H9 (cell line): Measurements from ENCODE around the gene F5. TPM values are rescaled to one million over a fixed set of nuclear protein-coding genes. Genes with fewer than 3 reads are reported as not detected.

ENCODE experiments used
- DNase-seq: peaks from one replicate; pipeline ENCODE4 v3.0.0-alpha.2; 2017
- H2AFZ ChIP-seq: one replicate; pipeline ENCODE4 v1.6.1; 2013; ENCODE audit warnings: mild to moderate bottlenecking, low read length, control low read depth, moderate library complexity
- H2AK5ac ChIP-seq: 2 replicates; pipeline ENCODE4 v1.6.1; 2013; ENCODE audit warnings: low read length, control low read depth, mixed read lengths; ENCODE audit not compliant: insufficient read length
- H2BK120ac ChIP-seq: one replicate; pipeline ENCODE4 v1.6.1; 2013; ENCODE audit warnings: low read depth, mild to moderate bottlenecking, low read length, control low read depth, inconsistent platforms; ENCODE audit not compliant: poor library complexity, severe bottlenecking
- H2BK12ac ChIP-seq: 2 replicates; pipeline ENCODE4 v1.6.1; 2013; ENCODE audit warnings: low read length, control low read depth, mixed read lengths, low read depth; ENCODE audit not compliant: insufficient read length
- H2BK15ac ChIP-seq: 2 replicates; pipeline ENCODE4 v1.6.1; 2013; ENCODE audit warnings: low read depth, low read length, control low read depth
- H2BK20ac ChIP-seq: one replicate; pipeline ENCODE4 v1.6.1; 2013; ENCODE audit warnings: low read depth, mild to moderate bottlenecking, low read length, control low read depth, inconsistent platforms; ENCODE audit not compliant: poor library complexity, severe bottlenecking
- H2BK5ac ChIP-seq: 2 replicates; pipeline ENCODE4 v1.6.1; 2013; ENCODE audit warnings: low read length, control low read depth, mixed read lengths; ENCODE audit not compliant: insufficient read length
- H3K14ac ChIP-seq: 2 replicates; pipeline ENCODE4 v1.6.1; 2013; ENCODE audit warnings: low read length, control low read depth; ENCODE audit not compliant: insufficient read depth
- H3K18ac ChIP-seq: 2 replicates; pipeline ENCODE4 v1.6.1; 2013; ENCODE audit warnings: low read depth, mild to moderate bottlenecking, mixed read lengths, low read length, control low read depth; ENCODE audit not compliant: insufficient read length
- H3K23ac ChIP-seq: 2 replicates; pipeline ENCODE4 v1.6.1; 2013; ENCODE audit warnings: low read length, control low read depth, mixed read lengths, low read depth; ENCODE audit not compliant: insufficient read length
- H3K23me2 ChIP-seq: 2 replicates; pipeline ENCODE4 v1.6.1; 2013; ENCODE audit warnings: low read depth, mild to moderate bottlenecking, mixed read lengths, low read length, control low read depth; ENCODE audit not compliant: insufficient read length, poor library complexity, severe bottlenecking
- H3K27ac ChIP-seq: 2 replicates; pipeline ENCODE4 v1.5.1; 2013; ENCODE audit warnings: low read length, control low read depth, mixed read lengths, low read depth; ENCODE audit not compliant: insufficient read length
- H3K27me3 ChIP-seq: 2 replicates; pipeline ENCODE4 v1.6.1; 2013; ENCODE audit warnings: low read length, control low read depth, inconsistent platforms; ENCODE audit not compliant: insufficient read depth
- H3K4ac ChIP-seq: 2 replicates; pipeline ENCODE4 v1.6.1; 2013; ENCODE audit warnings: low read depth, mild to moderate bottlenecking, control low read depth, inconsistent platforms, low read length, moderate library complexity
- H3K4me1 ChIP-seq: 2 replicates; pipeline ENCODE4 v1.6.1; 2013; ENCODE audit warnings: low read length, control low read depth, inconsistent platforms; ENCODE audit not compliant: insufficient read depth
- H3K4me2 ChIP-seq: 2 replicates; pipeline ENCODE4 v1.6.1; 2013; ENCODE audit warnings: low read length, control low read depth, mixed read lengths; ENCODE audit not compliant: insufficient read length, insufficient read depth
- H3K56ac ChIP-seq: 2 replicates; pipeline ENCODE4 v1.6.1; 2013; ENCODE audit warnings: low read depth, mild to moderate bottlenecking, mixed read lengths, low read length, control low read depth; ENCODE audit not compliant: insufficient read length
- H3K79me1 ChIP-seq: 2 replicates; pipeline ENCODE4 v1.6.1; 2013; ENCODE audit warnings: low read depth, mild to moderate bottlenecking, moderate library complexity, low read length, control low read depth, inconsistent platforms; ENCODE audit not compliant: insufficient read depth, poor library complexity, severe bottlenecking
- H3K79me2 ChIP-seq: 2 replicates; pipeline ENCODE4 v1.6.1; 2013; ENCODE audit warnings: low read length, control low read depth, inconsistent platforms; ENCODE audit not compliant: insufficient read depth
- H3K9ac ChIP-seq: 2 replicates; pipeline ENCODE4 v1.6.1; 2013; ENCODE audit warnings: low read length, control low read depth, mixed read lengths; ENCODE audit not compliant: insufficient read length; ENCODE audit errors: extremely low read depth
- H3K9me3 ChIP-seq: one replicate; pipeline ENCODE4 v1.6.1; 2013; ENCODE audit warnings: low read depth, low read length, inconsistent platforms; ENCODE audit not compliant: control insufficient read depth
- H3T11ph ChIP-seq: one replicate; pipeline ENCODE4 v1.6.1; 2013; ENCODE audit warnings: mild to moderate bottlenecking, low read length, control low read depth, inconsistent platforms
- H4K20me1 ChIP-seq: one replicate; pipeline ENCODE4 v1.6.1; 2013; ENCODE audit not compliant: control insufficient read depth, insufficient read length, insufficient read depth
- H4K5ac ChIP-seq: 2 replicates; pipeline ENCODE4 v1.6.1; 2013; ENCODE audit warnings: low read depth, mild to moderate bottlenecking, mixed read lengths, low read length, control low read depth; ENCODE audit not compliant: insufficient read length
- H4K8ac ChIP-seq: replicated peaks from 2 replicates; pipeline ENCODE4 v1.6.1; 2013; ENCODE audit warnings: low read length, control low read depth, mixed read lengths, low read depth; ENCODE audit not compliant: insufficient read length
- H4K91ac ChIP-seq: 2 replicates; pipeline ENCODE4 v1.6.1; 2013; ENCODE audit warnings: low read depth, mild to moderate bottlenecking, moderate library complexity, mixed read lengths, low read length, control low read depth; ENCODE audit not compliant: insufficient read length
- H3K27ac Mint-ChIP-seq, 3 experiments: 2 replicates in 2 of 3; 3 replicates in 1 of 3; pipeline ENCODE4 v1.8.0; 2020 to 2021; ENCODE audit warnings: mixed read lengths in 3 of 3, mild to moderate bottlenecking in 1 of 3, moderate library complexity in 1 of 3
- H3K27me3 Mint-ChIP-seq: 2 replicates; pipeline ENCODE4 v1.8.0; 2021; ENCODE audit warnings: low read depth, mild to moderate bottlenecking, moderate library complexity, mixed read lengths
- H3K36me3 Mint-ChIP-seq, 3 experiments: 2 replicates in 2 of 3; 3 replicates in 1 of 3; pipeline ENCODE4 v1.8.0; 2020 to 2021; ENCODE audit warnings: low read depth in 3 of 3, mixed read lengths in 3 of 3; ENCODE audit not compliant: insufficient read depth in 1 of 3
- H3K4me1 Mint-ChIP-seq, 2 experiments: 2 replicates each; pipeline ENCODE4 v1.8.0; 2020; ENCODE audit warnings: mixed read lengths in 2 of 2
- H3K4me3 Mint-ChIP-seq, 2 experiments: 2 replicates in 1 of 2; 3 replicates in 1 of 2; pipeline ENCODE4 v1.8.0; 2020 to 2021; ENCODE audit warnings: mild to moderate bottlenecking in 2 of 2, mixed read lengths in 2 of 2, moderate library complexity in 1 of 2
- H3K9me3 Mint-ChIP-seq, 2 experiments: 2 replicates in 1 of 2; 3 replicates in 1 of 2; pipeline ENCODE4 v1.8.0; 2020; ENCODE audit warnings: mild to moderate bottlenecking in 2 of 2, mixed read lengths in 2 of 2, moderate library complexity in 1 of 2
- CTCF ChIP-seq: fragments of 200-600 bp; sonication (generic); conservative IDR thresholded peaks from 3 replicates; pipeline ENCODE4 v1.8.0; 2021; ENCODE audit warnings: antibody characterized with exemption, mild to moderate bottlenecking
- WGBS: extraction: QIAGEN DNeasy Blood & Tissue Kit; methylation state at CpG from one replicate; pipeline ENCODE4 v1.1.7; 2013; ENCODE audit warnings: missing lambda C conversion rate, low lambda C conversion rate, mixed read lengths; ENCODE audit not compliant: insufficient read length; ENCODE audit errors: extremely low coverage; 5-methylcytosine and 5-hydroxymethylcytosine counted together
- total RNA-seq: library from RNA; stranded (reverse); gene quantifications from 2 replicates; pipeline ENCODE4 v1.2.1, GENCODE V29; 2021

Gene F5
- total RNA-seq, 1 experiment from 2014 or later = 0.04 TPM

GRCh38 chr1:169529068-169529642 is 57.1 kb downstream of the F5 start:
- Histone ChIP-seq H4K20me1 (no peaks in the 10 kb centered on the region), H4K91ac (no peak overlapping the region), H2BK120ac (peak overlapping the region; percentile 65), H2BK15ac (no peak overlapping the region), H3K14ac (peak overlapping the region; percentile 42; the same call in 1 of the 2 replicates), H3K23ac (no peak overlapping the region), H4K5ac (no peak overlapping the region), H3T11ph (peak overlapping the region; percentile 79), H3K27ac (peak overlapping the region; percentile 70), H3K4ac (no peak overlapping the region), H3K23me2 (no peaks in the 10 kb centered on the region), H3K79me2 (no peaks in the 10 kb centered on the region), H3K9ac (no peak overlapping the region), H4K8ac (no peak overlapping the region), H3K4me1 (peaks cover 6% of the 10 kb centered on the region; the same call in 1 of the 2 replicates), H2BK20ac (no peak overlapping the region), H3K56ac (no peak overlapping the region), H3K79me1 (no peaks in the 10 kb centered on the region), H3K9me3 (no peaks in the 10 kb centered on the region), H3K18ac (no peak overlapping the region), H3K4me2 (no peak overlapping the region), H2BK5ac (no peak overlapping the region), H2AK5ac (no peak overlapping the region), H3K27me3 (no peaks in the 10 kb centered on the region), H2BK12ac (peak overlapping the region; percentile 69), H2AFZ (no peak overlapping the region)
- DNase-seq = peak; percentile 74
- whole genome bisulfite sequencing = no CpG with 5 or more reads among the region's 3 CpGs
- Mint-ChIP-seq H3K27ac (peak overlapping the region; percentile 55 to 97 (median 94)), H3K27me3 (no peaks in the 10 kb centered on the region), H3K36me3 (no peaks in the 10 kb centered on the region), H3K9me3 (no peaks in the 10 kb centered on the region), H3K4me3 (peak overlapping the region; percentile 2 to 13; a peak in 3 of 5 replicates), H3K4me1 (peaks cover 27 to 42% of the 10 kb centered on the region in 2 experiments)
- no peak for TF ChIP-seq CTCF
